KMS-11 (cell line): ENCODE data around the gene TMEM72.

Source experiments
- H2AFZ ChIP-seq: fragments of 200-600 bp; sonication (generic); 2 replicates; pipeline ENCODE4 v1.6.1; 2016; ENCODE audit warnings: antibody characterized with exemption, mixed run types, low read depth
- H3K27ac ChIP-seq: fragments of 200-600 bp; sonication (generic); 2 replicates; pipeline ENCODE4 v1.6.1; 2016; ENCODE audit warnings: mild to moderate bottlenecking, mixed run types
- H3K27me3 ChIP-seq: fragments of 200-600 bp; sonication (generic); 2 replicates; pipeline ENCODE4 v1.6.1; 2017; ENCODE audit warnings: mild to moderate bottlenecking, low read depth, mixed run types, moderate library complexity; ENCODE audit not compliant: insufficient read depth
- H3K36me3 ChIP-seq: fragments of 200-600 bp; sonication (generic); 2 replicates; pipeline ENCODE4 v1.6.1; 2017; ENCODE audit warnings: mild to moderate bottlenecking, mixed run types; ENCODE audit not compliant: insufficient read depth
- H3K4me1 ChIP-seq: fragments of 200-600 bp; sonication (generic); 2 replicates; pipeline ENCODE4 v1.6.1; 2016; ENCODE audit warnings: mild to moderate bottlenecking, low read depth, mixed run types; ENCODE audit not compliant: poor library complexity, severe bottlenecking
- H3K4me2 ChIP-seq: fragments of 200-600 bp; sonication (generic); 2 replicates; pipeline ENCODE4 v1.7.0; 2016; ENCODE audit warnings: mild to moderate bottlenecking, mixed run types
- H3K4me3 ChIP-seq: fragments of 200-600 bp; sonication (generic); IDR thresholded peaks from 2 replicates; pipeline ENCODE4 v1.6.1; 2017; ENCODE audit warnings: low read depth, low read length, mixed read lengths; ENCODE audit not compliant: insufficient read depth
- H3K79me2 ChIP-seq: fragments of 200-600 bp; sonication (generic); 2 replicates; pipeline ENCODE4 v1.6.1; 2016; ENCODE audit warnings: low read depth, mixed run types; ENCODE audit not compliant: insufficient read depth
- H3K9ac ChIP-seq: fragments of 200-600 bp; sonication (generic); 2 replicates; pipeline ENCODE4 v1.6.1; 2016; ENCODE audit warnings: mild to moderate bottlenecking, mixed run types
- H4K20me1 ChIP-seq: fragments of 200-600 bp; sonication (generic); 2 replicates; pipeline ENCODE4 v1.6.1; 2016; ENCODE audit warnings: mild to moderate bottlenecking, mixed run types; ENCODE audit not compliant: insufficient read depth
- TF ChIP-seq, protein P1 (sequence below): fragments of 200-600 bp; sonication (generic); conservative IDR thresholded peaks from 2 replicates; pipeline ENCODE4 v1.6.1; 2017; ENCODE audit warnings: low read depth, mild to moderate bottlenecking, antibody characterized with exemption, low read length, moderate library complexity, mixed read lengths

Gene TMEM72

DNA sequence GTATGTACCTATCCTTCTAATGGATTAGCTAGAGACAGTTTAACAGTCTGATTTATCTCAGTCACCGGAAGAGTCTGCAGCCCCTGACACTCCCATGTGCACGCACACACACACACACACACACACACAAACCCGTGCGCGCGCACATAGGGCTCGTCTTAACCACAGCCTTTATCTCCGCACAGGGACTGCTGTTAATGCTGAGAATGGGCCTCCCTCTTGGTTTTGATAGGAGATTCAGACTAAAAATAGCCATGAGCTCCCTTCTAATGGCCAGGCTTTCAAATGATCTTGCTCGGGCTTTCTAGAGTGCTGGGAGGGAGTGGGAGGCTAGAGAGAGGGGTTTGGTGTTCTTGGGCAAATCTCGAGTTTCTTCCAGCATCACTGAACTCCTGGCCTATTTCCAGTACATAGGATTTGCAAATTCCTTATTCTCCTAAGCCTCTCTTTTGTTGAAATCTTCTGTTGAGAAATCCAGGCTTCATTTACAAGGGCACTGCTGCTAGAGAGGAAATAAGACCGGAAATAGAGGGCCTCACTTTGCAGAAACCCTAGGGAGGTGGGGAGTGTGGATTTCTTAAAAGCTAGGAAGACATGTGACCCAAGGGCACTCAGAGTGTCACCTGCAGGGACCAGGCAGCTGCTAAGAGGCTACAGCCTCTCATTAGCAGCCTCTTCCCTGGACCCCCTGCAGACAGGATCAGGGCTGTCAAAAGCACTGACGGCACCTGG is 2.4 kb downstream of the TMEM72 start:
- H3K4me1 ChIP-seq: peaks cover 7% of the 10 kb centered on the region
- H4K20me1 ChIP-seq: no peaks in the 10 kb centered on the region
- H3K9ac ChIP-seq: no peak overlapping the region
- no peaks in the 10 kb centered on the region for H3K27me3 ChIP-seq
- H3K4me2 ChIP-seq: no peak overlapping the region
- no peak overlapping the region for H2AFZ ChIP-seq
- H3K79me2 ChIP-seq: no peaks in the 10 kb centered on the region
- no peaks in the 10 kb centered on the region for H3K36me3 ChIP-seq
- no peak overlapping the region for H3K4me3 ChIP-seq
- TF ChIP-seq, protein P1, sequence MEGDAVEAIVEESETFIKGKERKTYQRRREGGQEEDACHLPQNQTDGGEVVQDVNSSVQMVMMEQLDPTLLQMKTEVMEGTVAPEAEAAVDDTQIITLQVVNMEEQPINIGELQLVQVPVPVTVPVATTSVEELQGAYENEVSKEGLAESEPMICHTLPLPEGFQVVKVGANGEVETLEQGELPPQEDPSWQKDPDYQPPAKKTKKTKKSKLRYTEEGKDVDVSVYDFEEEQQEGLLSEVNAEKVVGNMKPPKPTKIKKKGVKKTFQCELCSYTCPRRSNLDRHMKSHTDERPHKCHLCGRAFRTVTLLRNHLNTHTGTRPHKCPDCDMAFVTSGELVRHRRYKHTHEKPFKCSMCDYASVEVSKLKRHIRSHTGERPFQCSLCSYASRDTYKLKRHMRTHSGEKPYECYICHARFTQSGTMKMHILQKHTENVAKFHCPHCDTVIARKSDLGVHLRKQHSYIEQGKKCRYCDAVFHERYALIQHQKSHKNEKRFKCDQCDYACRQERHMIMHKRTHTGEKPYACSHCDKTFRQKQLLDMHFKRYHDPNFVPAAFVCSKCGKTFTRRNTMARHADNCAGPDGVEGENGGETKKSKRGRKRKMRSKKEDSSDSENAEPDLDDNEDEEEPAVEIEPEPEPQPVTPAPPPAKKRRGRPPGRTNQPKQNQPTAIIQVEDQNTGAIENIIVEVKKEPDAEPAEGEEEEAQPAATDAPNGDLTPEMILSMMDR: no peak
- H3K27ac ChIP-seq: no peak overlapping the region

DNA sequence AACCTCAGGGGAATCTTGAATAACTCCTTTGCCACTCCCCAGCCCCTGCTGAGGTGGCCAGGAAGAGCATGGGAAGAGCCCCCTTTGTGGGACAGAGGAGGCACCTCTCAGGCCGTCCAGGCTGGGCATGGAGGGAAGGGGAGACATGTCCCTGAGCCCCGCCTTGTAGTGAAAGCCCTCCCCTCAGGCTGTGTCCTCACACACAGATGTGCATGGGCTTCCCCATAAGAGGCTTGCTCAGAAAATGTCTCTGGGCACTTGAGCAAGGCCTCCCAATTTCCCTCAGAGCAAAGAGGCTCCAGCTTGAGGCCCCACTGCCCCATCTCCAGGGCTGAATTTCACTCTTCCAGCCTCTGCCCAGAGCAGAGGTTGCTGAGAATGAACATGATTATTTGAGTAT is 3.8 kb downstream of the TMEM72 start:
- H3K27ac ChIP-seq: no peak overlapping the region
- TF ChIP-seq, protein P1: no peak
- no peaks in the 10 kb centered on the region for H3K36me3 ChIP-seq
- no peaks in the 10 kb centered on the region for H3K27me3 ChIP-seq
- no peak overlapping the region for H3K4me2 ChIP-seq
- no peaks in the 10 kb centered on the region for H4K20me1 ChIP-seq
- H3K4me3 ChIP-seq: no peak overlapping the region
- H3K9ac ChIP-seq: no peak overlapping the region
- H3K4me1 ChIP-seq: no peaks in the 10 kb centered on the region
- no peaks in the 10 kb centered on the region for H3K79me2 ChIP-seq
- no peak overlapping the region for H2AFZ ChIP-seq

DNA sequence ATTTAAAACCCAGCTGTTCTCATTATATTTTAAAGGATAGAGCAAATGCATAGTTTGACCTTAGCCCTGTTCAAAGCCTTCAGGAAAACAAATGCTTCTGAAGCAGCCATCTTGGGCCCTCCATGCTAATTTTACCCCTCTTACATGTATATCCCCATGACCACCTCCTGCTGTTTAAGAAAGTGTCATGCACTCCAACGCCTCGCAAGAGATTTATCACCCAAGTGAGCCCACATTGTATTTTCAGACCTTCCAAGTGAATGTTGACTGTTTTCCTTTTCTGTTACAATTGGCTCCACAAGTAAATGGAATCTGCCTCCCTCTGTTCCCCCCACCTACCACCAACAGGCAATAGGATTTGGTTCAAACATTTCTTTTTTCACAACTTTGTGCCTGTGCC is 5.3 kb downstream of the TMEM72 start:
- Histone ChIP-seq H3K9ac (no peak overlapping the region), H3K4me3 (no peak overlapping the region), H3K36me3 (no peaks in the 10 kb centered on the region), H3K27ac (no peak overlapping the region), H3K27me3 (no peaks in the 10 kb centered on the region), H4K20me1 (no peaks in the 10 kb centered on the region), H2AFZ (no peak overlapping the region), H3K79me2 (no peaks in the 10 kb centered on the region), H3K4me1 (no peaks in the 10 kb centered on the region), H3K4me2 (no peak overlapping the region)
- TF ChIP-seq, protein P1: no peak

DNA sequence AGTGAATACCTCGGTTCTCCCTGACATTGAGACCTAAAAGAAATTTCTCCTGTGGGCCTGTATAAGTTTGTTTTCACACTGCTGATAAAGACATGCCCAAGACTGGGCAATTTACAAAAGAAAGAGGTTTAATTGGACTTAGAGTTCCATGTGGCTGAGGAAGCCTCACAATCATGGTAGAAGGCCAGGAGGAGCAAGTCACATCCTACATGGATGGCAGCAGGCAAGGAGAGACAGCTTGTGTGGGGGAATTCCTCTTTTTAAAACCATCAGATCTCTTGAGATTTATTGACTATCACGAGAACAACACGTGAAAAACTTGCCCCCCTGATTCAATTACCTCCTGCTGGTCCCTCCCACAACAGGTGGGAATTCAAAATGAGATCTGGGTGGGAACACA is 6.7 kb downstream of the TMEM72 start:
- H3K36me3 ChIP-seq: no peaks in the 10 kb centered on the region
- H4K20me1 ChIP-seq: no peaks in the 10 kb centered on the region
- H3K27me3 ChIP-seq: no peaks in the 10 kb centered on the region
- no peak overlapping the region for H2AFZ ChIP-seq
- H3K4me2 ChIP-seq: no peak overlapping the region
- no peaks in the 10 kb centered on the region for H3K79me2 ChIP-seq
- no peak overlapping the region for H3K27ac ChIP-seq
- no peaks in the 10 kb centered on the region for H3K4me1 ChIP-seq
- no peak overlapping the region for H3K4me3 ChIP-seq
- no peak overlapping the region for H3K9ac ChIP-seq
- TF ChIP-seq, protein P1: no peak
